NCI-H510A (cell line): ENCODE data around the gene YAP1.

Experiments used
- DNase-seq: peaks from one replicate; lab custom pipeline; 2025; lab: John Stamatoyannopoulos, UW

The YAP1 gene

DNA sequence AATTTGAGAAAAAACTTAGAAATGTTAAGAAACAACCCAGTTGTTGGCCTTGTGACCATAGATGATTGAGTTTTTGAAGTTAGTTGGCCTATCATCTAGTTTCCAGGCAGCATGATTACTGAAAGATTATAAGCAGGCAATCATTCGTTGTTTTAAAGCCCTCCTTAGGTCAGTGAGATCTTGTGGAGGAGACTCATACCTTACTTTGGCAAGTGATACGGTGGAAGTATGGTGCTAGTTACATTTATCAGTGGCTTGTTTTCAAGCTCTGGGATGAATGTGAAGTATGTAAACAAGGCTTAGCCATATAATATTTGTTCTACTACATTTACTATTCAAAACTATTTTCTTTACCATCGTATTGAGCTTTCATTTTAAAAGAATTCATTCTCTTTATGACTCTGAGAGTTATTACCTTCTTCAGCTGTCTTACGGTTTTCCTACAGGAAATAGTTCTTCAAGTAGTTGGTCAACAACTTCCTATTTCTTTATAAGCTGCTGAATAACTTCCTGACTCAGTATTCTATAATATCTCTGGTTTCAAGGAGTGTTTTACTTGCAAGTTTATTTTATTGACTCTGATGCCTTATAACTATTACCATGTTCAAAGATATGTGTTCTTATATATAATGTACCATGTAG, 7.3 kb downstream of the YAP1 start:
- DNase-seq: no peak

GRCh38 chr11:102118937-102119336, 8.7 kb downstream of the YAP1 start:
- no peak for DNase-seq

- no peak for DNase-seq
Measured at GRCh38 chr11:102119997-102120396, 9.8 kb downstream of the YAP1 start.

DNA sequence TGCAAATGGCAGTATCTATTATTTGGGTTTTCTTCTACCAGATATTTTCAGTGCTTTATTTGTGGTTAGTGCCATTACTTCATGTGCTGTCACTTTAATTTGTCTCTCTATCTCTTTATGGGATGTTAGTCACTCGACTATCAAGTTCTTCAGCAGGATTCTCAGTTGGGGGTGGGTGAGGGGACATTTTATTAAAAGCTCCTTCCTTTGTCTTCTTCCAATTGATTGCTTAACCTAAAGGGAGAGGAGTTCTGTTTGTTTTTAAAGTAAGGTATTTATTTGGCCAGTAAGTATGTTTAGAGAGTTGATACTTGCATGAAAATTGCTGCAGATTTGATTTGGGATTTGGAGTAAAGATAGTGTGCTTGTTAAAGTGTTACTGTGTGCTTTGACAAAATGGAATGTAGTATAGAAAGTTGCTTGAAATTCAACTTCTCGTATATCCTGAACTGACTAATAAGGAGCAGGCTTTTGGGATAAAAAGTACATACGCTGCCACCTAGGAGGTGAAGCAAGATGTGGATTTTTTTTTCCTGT, 10.3 kb downstream of the YAP1 start:
- no peak for DNase-seq

GRCh38 chr11:102121329-102121728, 11.1 kb downstream of the YAP1 start:
- DNase-seq: no peak

DNA sequence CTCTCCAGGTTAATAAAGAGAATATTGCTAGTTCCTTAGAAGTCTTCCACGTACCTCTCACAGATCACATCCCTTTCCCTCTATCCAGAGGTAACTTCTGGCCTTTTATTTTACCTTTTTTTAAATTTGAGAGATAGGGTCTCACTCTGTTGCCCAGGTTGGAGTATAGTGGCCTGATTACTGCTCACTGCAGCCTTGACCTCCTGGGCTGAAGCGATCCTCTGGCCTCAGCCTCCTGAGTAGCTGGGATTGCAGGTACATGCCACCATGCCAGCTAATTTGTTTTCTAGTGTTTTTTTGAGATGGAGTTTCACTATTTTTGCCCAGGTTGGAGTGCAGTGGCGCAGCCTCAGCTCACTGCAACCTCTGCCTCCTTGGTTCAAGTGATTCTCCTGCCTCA, 24.4 kb downstream of the YAP1 start:
- no peak for DNase-seq

- no peak for DNase-seq
Measured at GRCh38 chr11:102135256-102135655, 25.0 kb downstream of the YAP1 start.

GRCh38 chr11:102138223-102138622, 28.0 kb downstream of the YAP1 start:
- no peak for DNase-seq

- DNase-seq: no peak
Measured at GRCh38 chr11:102138670-102139069, 28.4 kb downstream of the YAP1 start.

DNA sequence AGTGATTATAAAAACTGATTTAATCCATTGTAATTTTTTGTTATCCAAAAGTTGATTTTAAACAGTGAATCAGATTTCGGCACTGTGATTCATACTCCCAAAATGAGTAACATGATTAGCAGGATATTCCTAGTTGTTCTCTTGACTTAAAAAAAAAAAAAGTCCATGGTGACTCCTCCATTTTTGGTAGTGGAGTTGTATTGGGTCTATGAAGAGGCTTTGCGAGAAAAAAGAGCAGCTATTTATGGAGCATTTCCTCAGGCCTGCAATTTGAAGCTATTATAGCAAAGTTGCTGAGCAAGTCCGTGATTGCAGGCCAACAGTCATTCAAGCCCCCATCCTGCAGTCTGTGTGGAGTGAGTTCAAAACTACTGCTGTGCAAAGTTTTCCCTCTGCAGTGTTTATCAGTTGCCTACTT, 28.8 kb downstream of the YAP1 start:
- DNase-seq: no peak

GRCh38 chr11:102142333-102142732, 32.1 kb downstream of the YAP1 start:
- DNase-seq: no peak

GRCh38 chr11:102143867-102144266, 33.6 kb downstream of the YAP1 start:
- no peak for DNase-seq

- DNase-seq: no peak
Measured at GRCh38 chr11:102144357-102145355, 34.4 kb downstream of the YAP1 start.

- DNase-seq: no peak
Measured at GRCh38 chr11:102147015-102147414, 36.8 kb downstream of the YAP1 start.

GRCh38 chr11:102147632-102148031, 37.4 kb downstream of the YAP1 start:
- no peak for DNase-seq

DNA sequence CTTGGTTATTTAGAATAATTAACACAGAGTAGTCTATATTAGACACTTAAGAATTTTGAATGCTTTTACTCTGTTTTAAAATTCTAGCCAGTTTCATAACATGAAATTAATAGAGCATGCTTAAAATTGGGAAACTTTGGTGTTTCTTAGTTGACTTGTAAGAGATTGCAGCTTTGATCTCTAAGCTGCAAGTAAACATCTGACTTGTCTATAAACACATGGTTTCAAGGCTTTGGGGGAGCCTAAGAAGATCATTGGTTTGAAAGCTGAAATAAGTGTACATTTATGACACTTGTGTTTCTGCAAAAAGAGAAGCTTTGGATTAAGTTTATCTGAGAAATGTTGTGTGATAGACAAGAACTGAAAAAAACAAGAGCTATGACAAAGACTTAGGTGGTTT, 37.8 kb downstream of the YAP1 start:
- DNase-seq: no peak

DNA sequence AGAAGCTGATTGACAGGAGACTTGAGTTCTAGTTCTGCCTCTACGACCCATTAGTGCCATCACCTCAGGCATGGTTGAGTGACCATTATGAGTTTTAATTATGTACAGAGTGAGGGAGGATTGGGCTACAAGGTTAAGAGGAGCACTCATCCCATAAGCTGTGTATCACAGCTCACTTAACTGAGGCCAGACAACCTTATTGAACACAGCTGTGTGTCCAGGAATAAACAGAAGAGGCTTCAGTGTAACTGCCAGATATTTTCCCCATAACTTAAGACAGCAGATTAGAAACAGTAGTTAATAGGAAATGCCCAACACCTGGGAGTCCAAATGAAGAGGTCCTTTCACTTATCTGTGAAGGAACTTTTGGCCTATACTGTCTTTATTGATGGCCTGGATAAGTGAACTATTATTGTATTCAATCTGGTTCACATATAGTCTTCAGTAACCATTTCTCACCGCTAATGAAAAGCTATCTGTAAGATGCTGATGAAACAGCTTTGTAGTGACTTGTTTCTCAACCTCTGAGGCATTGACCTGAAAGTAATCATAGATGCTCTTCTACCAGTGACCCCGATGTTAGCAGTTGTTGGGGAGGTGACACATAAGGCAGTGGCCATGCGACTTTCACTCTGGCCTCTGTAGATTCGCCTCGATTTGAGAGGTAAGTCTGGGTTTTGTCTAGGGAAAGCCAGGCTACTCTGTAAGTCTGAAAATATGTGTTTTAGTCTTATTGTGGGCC, 41.7 kb downstream of the YAP1 start:
- no peak for DNase-seq

DNA sequence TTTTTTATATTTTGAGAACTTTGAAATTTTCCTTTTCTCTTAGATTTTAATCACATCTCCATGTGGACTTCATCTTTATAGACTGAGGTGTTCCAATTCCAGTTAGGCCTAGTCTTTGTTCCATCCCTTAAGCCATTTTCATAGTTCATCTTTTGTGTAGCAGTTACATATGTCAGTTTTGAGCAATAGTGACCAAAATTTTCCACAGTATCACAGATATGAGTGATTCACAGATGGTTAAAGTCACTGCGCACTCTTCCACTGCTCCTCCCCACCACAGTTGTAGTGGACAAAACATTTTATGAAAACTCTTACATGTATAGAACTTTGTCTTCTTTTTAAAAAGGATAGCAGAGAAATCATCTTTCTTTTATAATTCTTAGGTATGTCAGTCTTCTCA, 42.8 kb downstream of the YAP1 start:
- no peak for DNase-seq

- DNase-seq: no peak
Measured at GRCh38 chr11:102154806-102155205, 44.6 kb downstream of the YAP1 start.

GRCh38 chr11:102155676-102156075, 45.4 kb downstream of the YAP1 start:
- DNase-seq: no peak

- DNase-seq: no peak
Measured at GRCh38 chr11:102157219-102157618, 47.0 kb downstream of the YAP1 start.

DNA sequence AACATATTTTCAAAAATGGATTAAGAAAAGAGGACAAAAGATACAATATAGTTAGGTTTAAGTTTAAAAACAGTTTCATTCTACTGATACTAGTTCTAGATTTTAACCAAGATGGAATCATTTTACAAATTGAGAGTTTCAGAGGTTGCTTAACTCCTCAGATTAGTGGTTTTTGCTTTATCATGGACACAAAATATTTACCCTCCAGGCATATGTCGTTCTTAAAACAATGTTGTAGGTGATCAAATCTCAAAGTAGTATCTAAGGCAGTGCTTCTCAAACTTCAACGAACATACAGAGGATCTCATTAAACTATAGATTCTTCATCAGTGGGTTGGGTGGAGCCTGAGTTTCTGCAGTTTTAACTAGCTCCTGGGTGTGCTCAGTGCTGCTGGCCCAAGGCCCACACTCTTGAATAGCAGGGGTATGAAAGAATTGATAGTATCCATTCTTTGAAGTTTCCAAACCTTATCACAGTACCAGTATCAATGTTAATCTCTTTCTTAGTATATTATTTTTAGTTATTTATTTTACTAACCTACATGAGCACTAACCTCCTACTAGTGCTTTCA, 48.0 kb downstream of the YAP1 start:
- no peak for DNase-seq
